Renal cortical epithelial cell (primary cell): ENCODE results near the gene ADGRG6. TPM values are rescaled to one million over a fixed set of nuclear protein-coding genes. Genes with fewer than 3 reads are reported as not detected.
"Not testable (repeated sequence)": the region's sequence is repeated elsewhere in the genome, so short reads cannot be mapped to it uniquely, and the experiment has no call there.

Source experiments
- DNase-seq: peaks from one replicate; pipeline ENCODE4 v3.0.0-alpha.2; 2011; ENCODE audit warnings: low read depth
- total RNA-seq: library from RNA; depleted of rRNA; stranded (reverse); fragments of >200 nt; gene quantifications from 2 replicates; pipeline ENCODE4 v1.2.3, GENCODE V29; 2014

ADGRG6 gene
- total RNA-seq, 1 donor from 2014 or later: 26.1 TPM

DNA sequence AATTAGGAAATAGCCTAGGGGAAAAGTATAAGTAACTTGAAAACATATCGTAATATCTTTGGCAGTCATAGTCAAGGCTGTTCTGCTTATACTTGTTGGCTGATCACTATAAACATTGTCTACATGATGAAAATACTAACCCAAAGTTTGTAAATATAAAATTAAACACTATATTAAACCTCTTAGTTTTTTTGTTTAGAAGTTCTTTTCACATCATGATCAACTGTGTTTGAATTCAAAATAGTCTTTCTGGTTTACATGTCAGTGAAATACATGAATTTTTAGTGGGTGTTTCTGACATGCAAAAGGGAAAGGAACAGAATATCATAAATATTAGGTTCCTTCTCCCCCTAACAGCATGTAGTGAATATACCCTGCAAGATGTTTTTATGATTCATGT, 43.5 kb downstream of the ADGRG6 start:
- no peak for DNase-seq

GRCh38 chr6:142346166-142346565, 44.4 kb downstream of the ADGRG6 start:
- DNase-seq: not testable (repeated sequence)

GRCh38 chr6:142349215-142349823, 47.5 kb downstream of the ADGRG6 start:
- no peak for DNase-seq

GRCh38 chr6:142350309-142350708, 48.5 kb downstream of the ADGRG6 start:
- no peak for DNase-seq

- no peak for DNase-seq
Measured at GRCh38 chr6:142353690-142354089, 51.9 kb downstream of the ADGRG6 start.

DNA sequence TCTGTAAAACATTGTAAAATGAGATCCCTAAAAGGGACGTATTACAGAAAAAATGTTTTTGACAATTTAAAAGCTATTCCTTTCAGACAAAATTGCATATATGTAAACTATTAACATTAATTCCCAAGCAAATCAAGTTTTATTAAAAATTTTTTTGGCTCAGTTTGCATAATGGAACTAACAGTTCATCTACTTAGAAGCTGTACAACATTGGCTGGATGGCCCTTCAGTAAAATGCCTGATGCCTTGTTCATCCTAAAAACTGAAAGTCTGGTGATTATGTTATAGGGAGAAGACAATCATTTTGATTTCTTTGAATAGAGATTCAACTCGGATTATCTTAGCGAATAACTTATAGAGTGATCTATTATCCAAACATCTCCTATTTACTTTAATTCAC, 52.8 kb downstream of the ADGRG6 start:
- no peak for DNase-seq

- DNase-seq: no peak
Measured at GRCh38 chr6:142355520-142356174, 53.8 kb downstream of the ADGRG6 start.

DNA sequence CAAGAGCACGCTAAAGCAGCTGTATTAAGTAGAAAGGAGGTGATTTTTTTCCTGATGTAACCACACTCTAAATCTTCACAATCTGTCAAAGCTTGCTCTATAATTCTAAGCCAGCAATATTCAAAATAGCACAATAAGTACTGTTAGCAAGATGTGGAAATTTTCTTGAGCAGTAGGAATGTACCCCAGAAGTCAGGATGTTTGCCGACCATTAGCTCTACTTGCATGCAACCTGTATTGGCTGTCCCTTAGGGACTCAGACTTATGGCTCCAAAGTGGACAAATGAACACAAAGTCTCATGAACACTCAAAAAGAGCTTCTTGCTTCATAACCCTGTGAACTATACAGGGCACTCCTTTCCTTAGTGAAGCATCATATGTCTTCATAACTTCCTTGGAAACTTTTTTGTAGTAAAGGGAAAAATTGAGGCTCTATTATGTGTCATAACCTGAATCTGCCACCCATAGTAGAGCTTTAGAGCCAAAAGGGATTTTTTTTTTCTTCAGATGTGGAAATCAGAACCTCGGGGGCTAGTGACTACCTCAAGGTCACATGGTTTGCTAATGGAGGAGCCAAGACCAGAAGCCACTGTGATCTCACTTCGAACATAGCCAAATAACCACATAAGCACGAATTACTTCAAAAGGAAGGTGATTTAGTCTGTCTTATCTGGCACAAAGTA, 54.5 kb downstream of the ADGRG6 start:
- no peak for DNase-seq

DNA sequence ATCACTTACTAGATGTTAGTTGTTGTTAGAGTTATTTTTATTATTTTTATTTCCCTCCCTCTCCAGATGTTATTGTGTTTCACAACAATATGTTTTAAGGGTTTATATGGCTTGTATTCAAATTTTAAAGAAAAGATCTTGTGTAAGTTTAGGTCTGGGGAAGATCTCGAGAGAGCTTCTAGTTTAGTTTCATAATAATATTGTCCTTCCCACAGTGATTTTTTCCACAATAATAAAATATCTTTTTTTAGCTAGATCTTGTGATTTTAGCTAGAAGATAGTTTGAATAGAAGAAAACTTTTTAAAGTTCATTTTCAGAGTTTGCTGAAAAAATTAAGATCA, 55.0 kb downstream of the ADGRG6 start:
- DNase-seq: no peak

DNA sequence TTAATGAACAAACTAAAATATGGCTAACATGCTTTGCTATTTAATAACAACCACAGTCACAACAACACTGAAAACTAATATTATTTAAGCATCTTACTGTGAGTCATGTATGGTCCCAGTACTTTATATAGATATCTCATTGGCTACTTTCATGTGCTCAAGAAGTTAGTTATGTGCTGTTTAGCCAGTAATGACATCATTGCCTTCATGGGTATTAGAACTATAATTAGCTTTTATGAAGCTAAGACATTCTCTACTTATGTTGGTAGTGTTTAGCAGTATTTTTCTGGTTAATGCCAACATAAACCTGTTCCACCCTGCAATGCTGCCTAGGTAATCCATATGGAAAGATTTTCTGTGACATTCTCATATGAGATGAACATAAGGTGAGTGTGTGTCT, 56.1 kb downstream of the ADGRG6 start:
- DNase-seq: no peak

- no peak for DNase-seq
Measured at GRCh38 chr6:142359271-142359960, 57.6 kb downstream of the ADGRG6 start.

GRCh38 chr6:142361345-142361744, 59.5 kb downstream of the ADGRG6 start:
- no peak for DNase-seq

DNA sequence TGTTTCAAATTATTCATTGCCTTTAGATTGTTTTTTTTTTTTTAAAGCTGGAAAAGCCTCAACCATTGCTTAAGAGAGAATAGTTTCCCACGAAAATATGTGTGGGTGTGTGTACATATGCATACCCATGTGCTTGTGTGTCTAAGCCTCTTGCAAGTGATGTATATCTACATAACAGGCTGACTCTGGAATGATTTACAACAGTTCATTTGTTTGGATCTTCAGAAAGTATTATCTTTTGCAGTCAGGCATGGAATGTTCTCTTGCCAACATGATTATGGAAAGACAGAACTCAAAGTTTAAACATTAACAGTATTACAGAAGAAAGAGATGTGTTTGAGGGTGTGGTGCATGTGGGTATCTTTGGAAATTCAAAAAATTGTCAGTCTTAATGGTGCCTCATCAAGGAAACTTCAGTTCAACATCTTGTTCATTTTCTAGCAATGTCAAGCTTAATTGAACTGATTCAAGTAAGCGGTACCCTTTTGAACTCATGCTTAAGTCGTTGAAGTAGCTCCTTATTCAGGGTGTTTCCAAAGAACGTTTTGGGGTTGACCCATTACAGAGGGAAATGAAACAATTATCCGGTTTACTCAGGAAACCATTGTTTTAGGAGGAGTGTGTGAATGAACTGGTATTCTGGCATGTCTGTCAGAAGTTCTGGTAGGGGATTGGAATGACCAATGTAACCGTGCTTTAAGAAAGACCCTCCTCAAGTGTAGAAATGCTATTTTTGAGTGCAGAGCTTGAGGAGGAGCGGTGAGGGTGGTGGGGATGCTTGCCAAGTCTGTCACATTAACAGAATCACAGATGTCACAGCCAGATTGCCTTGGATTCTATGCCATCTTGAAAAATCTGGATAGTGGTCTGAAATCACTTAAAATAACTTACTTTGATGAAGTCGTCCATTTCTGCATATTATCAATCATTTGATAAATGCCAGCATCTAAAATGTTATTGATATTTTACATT, 60.3 kb downstream of the ADGRG6 start:
- DNase-seq: peak; percentile 88

DNA sequence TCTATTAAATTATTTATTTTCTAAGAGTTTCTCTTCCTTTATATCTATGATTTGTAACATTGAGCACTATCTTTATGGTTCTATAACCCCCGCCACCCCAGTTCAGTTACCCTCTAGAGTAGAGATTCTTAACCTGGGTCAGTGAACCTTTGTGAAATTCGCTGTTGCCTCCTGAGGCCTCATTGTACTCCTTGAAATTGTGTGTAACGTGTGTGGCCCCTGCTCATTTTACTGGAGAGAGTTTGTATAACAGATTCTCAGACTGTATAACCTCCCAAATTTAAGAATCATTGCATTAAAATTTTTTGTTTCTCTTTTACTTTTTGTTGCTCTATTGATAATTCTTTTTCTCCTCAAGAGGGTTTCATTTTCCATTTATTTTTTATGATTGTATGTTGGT, 65.3 kb downstream of the ADGRG6 start:
- DNase-seq: no peak

- DNase-seq: no peak
Measured at GRCh38 chr6:142367501-142368018, 65.8 kb downstream of the ADGRG6 start.

- DNase-seq: no peak
Measured at GRCh38 chr6:142369266-142369665, 67.5 kb downstream of the ADGRG6 start.

DNA sequence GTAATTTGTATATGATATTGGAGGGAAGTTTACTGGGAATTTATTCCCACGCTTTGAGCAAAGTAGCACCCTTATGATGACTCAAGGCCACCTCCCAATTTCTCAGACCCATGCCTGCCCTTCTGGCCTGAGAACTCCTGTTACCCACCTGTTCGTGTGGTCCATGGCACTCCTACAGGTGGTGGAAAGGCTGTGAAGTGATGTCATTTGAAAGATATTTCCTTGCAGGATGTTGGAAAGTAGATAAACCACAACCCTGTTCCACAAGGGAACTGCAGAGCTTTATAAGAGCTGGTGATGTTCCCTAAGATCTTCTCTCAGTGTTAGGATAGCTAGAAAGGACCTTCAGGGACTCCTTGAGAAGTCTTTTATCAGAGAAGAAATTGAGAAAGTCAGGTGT, 70.5 kb downstream of the ADGRG6 start:
- DNase-seq: peak; percentile 91

GRCh38 chr6:142373268-142374090, 71.7 kb downstream of the ADGRG6 start:
- no peak for DNase-seq

GRCh38 chr6:142374091-142374770, 72.4 kb downstream of the ADGRG6 start:
- DNase-seq: no peak
